ENCODE data around the gene CA4.
"Not testable (repeated sequence)": the region's sequence is repeated elsewhere in the genome, so short reads cannot be mapped to it uniquely, and the experiment has no call there.

CA4 gene

GRCh38 chr17:60106340-60107059, 43.3 kb upstream of the CA4 start:
- H3K4me3 ChIP-seq (ENCODE audit: severe bottlenecking) = no peak overlapping the region
- TF ChIP-seq, protein P1, sequence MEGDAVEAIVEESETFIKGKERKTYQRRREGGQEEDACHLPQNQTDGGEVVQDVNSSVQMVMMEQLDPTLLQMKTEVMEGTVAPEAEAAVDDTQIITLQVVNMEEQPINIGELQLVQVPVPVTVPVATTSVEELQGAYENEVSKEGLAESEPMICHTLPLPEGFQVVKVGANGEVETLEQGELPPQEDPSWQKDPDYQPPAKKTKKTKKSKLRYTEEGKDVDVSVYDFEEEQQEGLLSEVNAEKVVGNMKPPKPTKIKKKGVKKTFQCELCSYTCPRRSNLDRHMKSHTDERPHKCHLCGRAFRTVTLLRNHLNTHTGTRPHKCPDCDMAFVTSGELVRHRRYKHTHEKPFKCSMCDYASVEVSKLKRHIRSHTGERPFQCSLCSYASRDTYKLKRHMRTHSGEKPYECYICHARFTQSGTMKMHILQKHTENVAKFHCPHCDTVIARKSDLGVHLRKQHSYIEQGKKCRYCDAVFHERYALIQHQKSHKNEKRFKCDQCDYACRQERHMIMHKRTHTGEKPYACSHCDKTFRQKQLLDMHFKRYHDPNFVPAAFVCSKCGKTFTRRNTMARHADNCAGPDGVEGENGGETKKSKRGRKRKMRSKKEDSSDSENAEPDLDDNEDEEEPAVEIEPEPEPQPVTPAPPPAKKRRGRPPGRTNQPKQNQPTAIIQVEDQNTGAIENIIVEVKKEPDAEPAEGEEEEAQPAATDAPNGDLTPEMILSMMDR (IDR thresholded peaks at IDR 0.05; ENCODE audit: poor library complexity, severe bottlenecking) = no peak
- ATAC-seq (ENCODE audit: low read depth) (no peak), DNase-seq (ENCODE audit: low spot score) (no peak)
- H3K27me3 ChIP-seq (ENCODE audit: insufficient read depth, poor library complexity, severe bottlenecking) = no peaks in the 10 kb centered on the region
- no peak overlapping the region for H3K27ac ChIP-seq (ENCODE audit: poor library complexity, severe bottlenecking)
- H3K36me3 ChIP-seq (ENCODE audit: low read depth) = no peaks in the 10 kb centered on the region
- H3K4me1 ChIP-seq (ENCODE audit: insufficient read depth, poor library complexity, severe bottlenecking) = no peaks in the 10 kb centered on the region
- no peaks in the 10 kb centered on the region for H3K9me3 ChIP-seq (ENCODE audit: severe bottlenecking)

GRCh38 chr17:60107526-60108257, 42.1 kb upstream of the CA4 start:
- ATAC-seq (ENCODE audit: low read depth) (no peak), DNase-seq (ENCODE audit: low spot score) (no peak)
- TF ChIP-seq, protein P1 (IDR thresholded peaks at IDR 0.05; ENCODE audit: poor library complexity, severe bottlenecking) = no peak
- Histone ChIP-seq H3K36me3 (ENCODE audit: low read depth) (no peaks in the 10 kb centered on the region), H3K9me3 (ENCODE audit: severe bottlenecking) (no peaks in the 10 kb centered on the region), H3K27ac (ENCODE audit: poor library complexity, severe bottlenecking) (no peak overlapping the region), H3K4me1 (ENCODE audit: insufficient read depth, poor library complexity, severe bottlenecking) (no peaks in the 10 kb centered on the region), H3K4me3 (ENCODE audit: severe bottlenecking) (no peak overlapping the region), H3K27me3 (ENCODE audit: insufficient read depth, poor library complexity, severe bottlenecking) (no peaks in the 10 kb centered on the region)

DNA sequence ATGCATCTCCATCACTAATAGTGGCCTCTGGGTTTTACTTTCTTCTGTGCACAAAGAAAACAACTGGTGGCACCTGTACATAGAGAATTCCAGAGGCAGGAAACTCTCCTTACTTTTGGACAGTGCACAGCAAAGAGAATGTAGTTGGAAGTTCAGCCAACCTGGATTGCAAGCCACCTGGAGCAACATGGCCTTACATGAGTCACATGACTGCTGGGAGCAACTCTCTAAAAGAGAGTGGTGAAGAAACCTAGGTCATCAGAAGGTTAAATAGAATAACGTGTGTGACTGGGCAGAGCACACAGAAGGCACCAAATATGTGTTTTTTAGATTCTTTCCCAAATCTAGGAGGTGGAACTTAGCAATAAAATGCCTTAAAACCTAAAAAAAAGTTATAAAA, 41.5 kb upstream of the CA4 start:
- H3K36me3 ChIP-seq (ENCODE audit: low read depth); DNase-seq (ENCODE audit: low spot score); H3K27me3 ChIP-seq (ENCODE audit: insufficient read depth, poor library complexity, severe bottlenecking); H3K9me3 ChIP-seq (ENCODE audit: severe bottlenecking); H3K4me1 ChIP-seq (ENCODE audit: insufficient read depth, poor library complexity, severe bottlenecking); H3K4me3 ChIP-seq (ENCODE audit: severe bottlenecking); ATAC-seq (ENCODE audit: low read depth); H3K27ac ChIP-seq (ENCODE audit: poor library complexity, severe bottlenecking): not testable (repeated sequence)

- Histone ChIP-seq H3K4me1 (ENCODE audit: insufficient read depth, poor library complexity, severe bottlenecking) (no peaks in the 10 kb centered on the region), H3K27ac (ENCODE audit: poor library complexity, severe bottlenecking) (no peak overlapping the region), H3K9me3 (ENCODE audit: severe bottlenecking) (no peaks in the 10 kb centered on the region), H3K36me3 (ENCODE audit: low read depth) (no peaks in the 10 kb centered on the region), H3K27me3 (ENCODE audit: insufficient read depth, poor library complexity, severe bottlenecking) (no peaks in the 10 kb centered on the region), H3K4me3 (ENCODE audit: severe bottlenecking) (no peak overlapping the region)
- ATAC-seq (ENCODE audit: low read depth) (no peak), DNase-seq (ENCODE audit: low spot score) (no peak)
- TF ChIP-seq, protein P1 (IDR thresholded peaks at IDR 0.05; ENCODE audit: poor library complexity, severe bottlenecking) = no peak
These were observed 41.1 kb upstream of the CA4 start for GRCh38 chr17:60108712-60109111.

GRCh38 chr17:60109161-60109560, 40.6 kb upstream of the CA4 start:
- TF ChIP-seq, protein P1 (IDR thresholded peaks at IDR 0.05; ENCODE audit: poor library complexity, severe bottlenecking) = no peak

More at GRCh38 chr17:60109161-60109560, 40.6 kb upstream of the CA4 start:
- no peak for ATAC-seq (ENCODE audit: low read depth)
- no peak for DNase-seq (ENCODE audit: low spot score)
- H3K36me3 ChIP-seq (ENCODE audit: low read depth) = no peaks in the 10 kb centered on the region
- no peaks in the 10 kb centered on the region for H3K4me1 ChIP-seq (ENCODE audit: insufficient read depth, poor library complexity, severe bottlenecking)
- H3K4me3 ChIP-seq (ENCODE audit: severe bottlenecking) = no peak overlapping the region
- H3K9me3 ChIP-seq (ENCODE audit: severe bottlenecking) = no peaks in the 10 kb centered on the region
- no peaks in the 10 kb centered on the region for H3K27me3 ChIP-seq (ENCODE audit: insufficient read depth, poor library complexity, severe bottlenecking)
- H3K27ac ChIP-seq (ENCODE audit: poor library complexity, severe bottlenecking) = no peak overlapping the region

Measured in RWPE2 (cell line).